Subcutaneous abdominal adipose tissue (tissue), 5 donors: Measurements from ENCODE around the gene EIF1AD.
"Not testable (repeated sequence)": the region's sequence is repeated elsewhere in the genome, so short reads cannot be mapped to it uniquely, and the experiment has no call there.

ENCODE experiments used
- H3K27ac ChIP-seq: one replicate; pipeline ENCODE4 v1.7.0; 2013; ENCODE audit warnings: low read depth, mild to moderate bottlenecking, inconsistent platforms, low read length, moderate library complexity
- H3K27me3 ChIP-seq, 5 donors: one replicate each; pipeline ENCODE4 v1.7.0; 2013; ENCODE audit warnings: low read length in 5 of 5, inconsistent platforms in 1 of 5; ENCODE audit not compliant: control insufficient read depth in 5 of 5, insufficient read depth in 4 of 5
- H3K36me3 ChIP-seq, 5 donors: one replicate each; pipeline ENCODE4 v1.7.0; 2013; ENCODE audit warnings: low read length in 5 of 5; ENCODE audit not compliant: control insufficient read depth in 5 of 5, insufficient read depth in 5 of 5
- H3K4me1 ChIP-seq, 5 donors: one replicate each; pipeline ENCODE4 v1.7.0; 2013; ENCODE audit warnings: low read length in 5 of 5, mild to moderate bottlenecking in 3 of 5, moderate library complexity in 1 of 5; ENCODE audit not compliant: control insufficient read depth in 5 of 5, insufficient read depth in 5 of 5
- H3K4me3 ChIP-seq, 5 donors: one replicate each; pipeline ENCODE4 v1.7.0; 2013; ENCODE audit warnings: low read length in 5 of 5, low read depth in 1 of 5
- H3K9ac ChIP-seq, 5 donors: one replicate each; pipeline ENCODE4 v1.7.0; 2013; ENCODE audit warnings: low read length in 5 of 5, mild to moderate bottlenecking in 4 of 5, moderate library complexity in 3 of 5
- H3K9me3 ChIP-seq, 5 donors: one replicate each; pipeline ENCODE4 v1.7.0; 2013; ENCODE audit warnings: low read length in 5 of 5; ENCODE audit not compliant: control insufficient read depth in 5 of 5
- donor health status: healthy.
- donor health status: healthy.
- donor health status: healthy.
- donor health status: healthy.
- donor health status: healthy.

Gene EIF1AD

GRCh38 chr11:66012946-66013761 lies 11.2 kb upstream of the EIF1AD start:
- Histone ChIP-seq H3K9ac (no peak overlapping the region), H3K4me3 (no peak overlapping the region), H3K4me1 (peaks cover 0 to 36% (median 17%) of the 10 kb centered on the region in 5 donors), H3K27ac (no peak overlapping the region), H3K27me3 (peaks cover 9 to 28% (median 23%) of the 10 kb centered on the region in 5 donors), H3K36me3 (no peaks in the 10 kb centered on the region), H3K9me3 (no peaks in the 10 kb centered on the region)

GRCh38 chr11:66012371-66012945 lies 10.5 kb upstream of the EIF1AD start:
- Histone ChIP-seq H3K27me3 (peaks cover 9 to 28% (median 23%) of the 10 kb centered on the region in 5 donors), H3K4me3 (no peak overlapping the region), H3K36me3 (no peaks in the 10 kb centered on the region), H3K9ac (no peak overlapping the region), H3K27ac (no peak overlapping the region), H3K4me1 (peaks cover 0 to 36% (median 17%) of the 10 kb centered on the region in 5 donors), H3K9me3 (no peaks in the 10 kb centered on the region)

GRCh38 chr11:66011785-66012303 lies 9.9 kb upstream of the EIF1AD start, which contains the start of gene CST6:
Gene CST6 (plus strand): TSS chr11:66012008. CDS start chr11:66012045, 37 bp downstream.
- peaks cover 9 to 28% (median 23%) of the 10 kb centered on the region in 5 donors for H3K27me3 ChIP-seq
- peaks cover 0 to 36% (median 17%) of the 10 kb centered on the region in 5 donors for H3K4me1 ChIP-seq
- no peaks in the 10 kb centered on the region for H3K9me3 ChIP-seq
- H3K4me3 ChIP-seq, result no peak within 1 kb of the TSS
- no peaks in the 10 kb centered on the region for H3K36me3 ChIP-seq
- H3K27ac ChIP-seq, result no peak within 1 kb of the TSS
- H3K9ac ChIP-seq, result no peak within 1 kb of the TSS

- H3K9me3 ChIP-seq, result no peaks in the 10 kb centered on the region
- H3K36me3 ChIP-seq, result peaks cover 0 to under 1% (median 0%) of the 10 kb centered on the region in 5 donors
- no peak overlapping the region for H3K9ac ChIP-seq
- peaks cover 0 to 33% (median 17%) of the 10 kb centered on the region in 5 donors for H3K4me1 ChIP-seq
- H3K27me3 ChIP-seq, result peaks cover 9 to 28% (median 23%) of the 10 kb centered on the region in 5 donors
- no peak overlapping the region for H3K27ac ChIP-seq
- H3K4me3 ChIP-seq, result no peak overlapping the region
Observed at GRCh38 chr11:66011239-66011784, 9.4 kb upstream of the EIF1AD start.

- H3K4me1 ChIP-seq, result peaks cover 0 to 20% (median 15%) of the 10 kb centered on the region in 5 donors
- not testable (repeated sequence) for H3K4me3 ChIP-seq, H3K36me3 ChIP-seq, H3K9ac ChIP-seq, H3K9me3 ChIP-seq, H3K27ac ChIP-seq
- H3K27me3 ChIP-seq, result peaks cover 9 to 28% (median 23%) of the 10 kb centered on the region in 5 donors
Observed at GRCh38 chr11:66010036-66010435, 8.1 kb upstream of the EIF1AD start.

GRCh38 chr11:66008468-66009101 lies 6.6 kb upstream of the EIF1AD start:
- H3K27me3 ChIP-seq, result peaks cover 9 to 25% (median 22%) of the 10 kb centered on the region in 5 donors
- H3K36me3 ChIP-seq, result peaks cover 0 to 17% (median 14%) of the 10 kb centered on the region in 5 donors
- no peaks in the 10 kb centered on the region for H3K9me3 ChIP-seq
- H3K4me3 ChIP-seq, result no peak overlapping the region
- peaks cover 0 to 18% (median 13%) of the 10 kb centered on the region in 5 donors for H3K4me1 ChIP-seq
- no peak overlapping the region for H3K9ac ChIP-seq
- H3K27ac ChIP-seq, result no peak overlapping the region

GRCh38 chr11:66008095-66008467 lies 6.1 kb upstream of the EIF1AD start:
- H3K36me3 ChIP-seq, result peaks cover 0 to 17% (median 14%) of the 10 kb centered on the region in 5 donors
- H3K27me3 ChIP-seq, result peaks cover 9 to 20% (median 17%) of the 10 kb centered on the region in 5 donors
- H3K4me1 ChIP-seq, result peaks cover 0 to 19% (median 14%) of the 10 kb centered on the region in 5 donors
- H3K4me3 ChIP-seq, result no peak overlapping the region
- no peak overlapping the region for H3K27ac ChIP-seq
- no peak overlapping the region for H3K9ac ChIP-seq
- no peaks in the 10 kb centered on the region for H3K9me3 ChIP-seq

GRCh38 chr11:66007201-66007634 lies 5.3 kb upstream of the EIF1AD start:
- H3K4me3 ChIP-seq, result no peak overlapping the region
- peak overlapping the region in 1 of 5 donors; percentile 19 for H3K9ac ChIP-seq
- peaks cover 0 to 17% (median 14%) of the 10 kb centered on the region in 5 donors for H3K36me3 ChIP-seq
- no peaks in the 10 kb centered on the region for H3K9me3 ChIP-seq
- H3K4me1 ChIP-seq, result peaks cover 0 to 19% (median 17%) of the 10 kb centered on the region in 5 donors
- no peak overlapping the region for H3K27ac ChIP-seq
- peaks cover 7 to 13% (median 10%) of the 10 kb centered on the region in 5 donors for H3K27me3 ChIP-seq

- Histone ChIP-seq H3K9me3 (no peaks in the 10 kb centered on the region), H3K27ac (no peak overlapping the region), H3K4me3 (no peak overlapping the region), H3K27me3 (peaks cover 4 to 9% (median 7%) of the 10 kb centered on the region in 5 donors), H3K4me1 (peaks cover 2 to 15% (median 13%) of the 10 kb centered on the region in 5 donors), H3K9ac (no peak overlapping the region), H3K36me3 (peaks cover 0 to 17% (median 14%) of the 10 kb centered on the region in 5 donors)
Observed at GRCh38 chr11:66006891-66007176, 4.9 kb upstream of the EIF1AD start.
